SK-N-DZ (cell line): Measurements from ENCODE around the gene LRRC19.

Experiments
- DNase-seq: peaks from one replicate; pipeline ENCODE4 v3.0.0-alpha.2; 2015; ENCODE audit warnings: low spot score

LRRC19 gene

GRCh38 chr9:26955921-26956859 is 49.3 kb downstream of the LRRC19 start, which contains the start of gene IFT74:
Gene IFT74, plus strand, starts transcription at chr9:26956412. Its CDS starts 5,556 bp downstream, at chr9:26961968.
- peak; percentile 85 for DNase-seq

GRCh38 chr9:26955222-26955903 is 50.1 kb downstream of the LRRC19 start:
- peak; percentile 0 for DNase-seq

GRCh38 chr9:26954050-26954508 is 51.4 kb downstream of the LRRC19 start:
- no peak for DNase-seq

GRCh38 chr9:26951794-26952193 is 53.7 kb downstream of the LRRC19 start:
- DNase-seq = no peak

GRCh38 chr9:26950521-26950920 is 55.0 kb downstream of the LRRC19 start:
- DNase-seq = no peak

GRCh38 chr9:26949637-26950069 is 55.8 kb downstream of the LRRC19 start:
- no peak for DNase-seq

GRCh38 chr9:26947736-26948135 is 57.7 kb downstream of the LRRC19 start:
- DNase-seq = no peak

- DNase-seq = peak; percentile 59
Observed at GRCh38 chr9:26946753-26947727, 58.4 kb downstream of the LRRC19 start, which contains the start of gene PLAA. Gene PLAA, minus strand, starts transcription at chr9:26947242. Its CDS starts 197 bp downstream, at chr9:26947045.

- no peak for DNase-seq
Observed at GRCh38 chr9:26945591-26945990, 59.9 kb downstream of the LRRC19 start.
